ENCODE data around the gene MAPK9.

Gene MAPK9

GRCh38 chr5:180205916-180206315 is 86.0 kb downstream of the MAPK9 start:
- no peak for DNase-seq (ENCODE audit: low read depth, low spot score)

- no peak for DNase-seq (ENCODE audit: low read depth, low spot score)
Measured at GRCh38 chr5:180204276-180204819, 87.5 kb downstream of the MAPK9 start.

- DNase-seq (ENCODE audit: low read depth, low spot score) = no peak
Measured at GRCh38 chr5:180202939-180203573, 88.8 kb downstream of the MAPK9 start.

GRCh38 chr5:180201051-180201987 is 90.6 kb downstream of the MAPK9 start:
- peak; percentile 28 for DNase-seq (ENCODE audit: low read depth, low spot score)

GRCh38 chr5:180199390-180199789 is 92.5 kb downstream of the MAPK9 start:
- DNase-seq (ENCODE audit: low read depth, low spot score) = no peak

GRCh38 chr5:180198208-180198607 is 93.7 kb downstream of the MAPK9 start:
- no peak for DNase-seq (ENCODE audit: low read depth, low spot score)

GRCh38 chr5:180197016-180197702 is 94.7 kb downstream of the MAPK9 start:
- no peak for DNase-seq (ENCODE audit: low read depth, low spot score)

- no peak for DNase-seq (ENCODE audit: low read depth, low spot score)
Measured at GRCh38 chr5:180194410-180195345, 97.2 kb downstream of the MAPK9 start.

GRCh38 chr5:180193749-180194375 is 98.0 kb downstream of the MAPK9 start:
- DNase-seq (ENCODE audit: low read depth, low spot score) = no peak

- no peak for DNase-seq (ENCODE audit: low read depth, low spot score)
Measured at GRCh38 chr5:180191716-180192115, 100.2 kb downstream of the MAPK9 start.

GRCh38 chr5:180187767-180188166 is 104.1 kb downstream of the MAPK9 start:
- no peak for DNase-seq (ENCODE audit: low read depth, low spot score)
